Astrocyte of the hippocampus (primary cell): Measurements from ENCODE around the gene CCDC88B.

Experiments used
- DNase-seq: peaks from one replicate; pipeline ENCODE4 v3.0.0; 2011; ENCODE audit warnings: low read depth, low spot score

CCDC88B gene

GRCh38 chr11:64358907-64359711 is 19.1 kb downstream of the CCDC88B start, which contains the start of gene RPS6KA4:
TSS of gene RPS6KA4 (plus strand) at chr11:64359162. CDS start at chr11:64359236, 74 bp downstream.
- peak; percentile 90 for DNase-seq

GRCh38 chr11:64359712-64360445 is 19.9 kb downstream of the CCDC88B start:
- peak; percentile 34 for DNase-seq

- no peak for DNase-seq
Measured at GRCh38 chr11:64360448-64360921, 20.5 kb downstream of the CCDC88B start.

- DNase-seq = no peak
Measured at GRCh38 chr11:64361659-64362058, 21.7 kb downstream of the CCDC88B start.

GRCh38 chr11:64362339-64362738 is 22.3 kb downstream of the CCDC88B start:
- DNase-seq = no peak

DNA sequence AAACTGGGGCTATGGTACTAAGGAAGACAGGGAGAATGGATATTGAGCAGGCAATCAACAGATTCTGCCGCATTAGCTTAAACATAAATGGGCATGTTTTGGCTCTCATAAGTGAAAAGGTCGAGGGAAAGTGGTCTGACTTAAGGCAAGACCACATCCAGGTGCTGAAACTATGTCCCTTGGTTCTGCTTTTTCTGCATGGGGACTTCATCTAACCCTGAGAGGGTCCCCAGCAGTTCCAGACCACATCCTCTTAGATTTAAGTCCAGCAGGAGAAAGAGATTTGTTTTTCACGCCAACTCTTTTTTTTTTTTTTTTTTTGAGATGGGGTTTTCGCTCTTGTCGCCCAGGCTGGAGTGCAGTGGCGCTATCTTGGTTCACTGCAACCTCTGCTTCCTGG is 24.4 kb downstream of the CCDC88B start:
- DNase-seq = no peak

DNA sequence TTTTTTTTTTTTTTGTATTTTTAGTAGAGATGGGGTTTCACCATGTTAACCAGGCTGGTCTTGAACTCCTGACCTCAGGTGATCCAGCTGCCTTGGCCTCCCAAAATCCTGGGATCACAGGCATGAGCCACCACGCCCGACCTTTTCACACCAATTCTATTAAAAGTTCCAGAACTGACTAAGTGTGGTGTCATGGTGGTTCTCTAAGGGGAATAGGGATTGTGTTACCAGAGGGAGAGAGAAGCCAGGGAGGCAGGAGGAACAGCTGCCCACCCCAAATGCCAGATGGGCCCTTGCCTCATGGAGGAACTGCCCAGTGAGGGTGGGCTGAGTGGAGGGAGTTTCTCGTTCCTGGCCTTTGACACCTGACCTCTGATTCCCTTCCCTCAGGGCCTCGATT is 24.9 kb downstream of the CCDC88B start:
- DNase-seq = no peak

DNA sequence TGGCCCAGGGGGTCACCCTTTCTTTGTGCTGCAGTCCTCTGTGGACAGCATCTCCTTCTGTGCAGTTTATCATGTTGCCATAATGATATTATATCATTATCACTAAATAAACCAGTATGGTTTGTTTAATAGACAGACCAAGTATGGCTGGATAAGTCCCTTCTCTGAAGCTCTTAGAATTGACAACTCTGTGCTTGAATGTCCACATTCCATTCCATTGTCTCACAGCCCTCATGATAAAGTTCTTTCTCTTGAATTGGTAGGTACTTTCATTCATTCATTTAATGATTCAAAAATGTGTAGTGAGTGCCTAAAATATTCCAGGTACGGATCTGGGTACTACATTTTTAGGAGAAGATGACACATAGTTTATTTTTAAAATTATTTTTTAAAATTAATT is 26.7 kb downstream of the CCDC88B start:
- no peak for DNase-seq

DNA sequence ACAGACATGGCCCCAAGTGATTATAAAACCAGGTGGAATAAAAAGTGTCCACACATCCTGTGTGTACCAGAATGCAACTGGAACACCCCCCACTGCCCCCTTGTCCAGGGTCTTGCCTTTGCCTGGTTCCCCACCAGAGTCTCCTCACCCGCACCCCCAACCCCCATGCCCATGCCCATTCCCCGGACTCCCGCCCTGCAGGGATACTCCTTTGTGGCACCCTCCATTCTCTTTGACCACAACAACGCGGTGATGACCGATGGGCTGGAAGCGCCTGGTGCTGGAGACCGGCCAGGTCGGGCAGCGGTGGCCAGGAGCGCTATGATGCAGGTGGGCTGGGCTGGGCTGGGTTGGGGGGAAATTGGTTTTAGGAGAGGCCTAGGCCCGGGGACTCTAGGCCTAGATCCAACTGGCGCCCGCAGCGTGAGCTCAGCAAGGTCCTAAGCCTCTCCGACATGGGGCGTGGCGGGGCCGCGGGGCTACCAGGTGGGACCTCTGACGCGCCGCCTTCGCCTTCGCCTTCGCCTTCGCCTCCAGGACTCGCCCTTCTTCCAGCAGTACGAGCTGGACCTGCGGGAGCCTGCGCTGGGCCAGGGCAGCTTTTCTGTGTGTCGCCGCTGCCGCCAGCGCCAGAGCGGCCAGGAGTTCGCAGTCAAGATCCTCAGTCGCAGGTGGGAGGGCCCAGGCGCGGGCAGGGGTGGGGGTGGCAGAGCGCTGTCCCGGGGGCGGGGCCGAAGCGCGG is 28.1 kb downstream of the CCDC88B start:
- DNase-seq = no peak

DNA sequence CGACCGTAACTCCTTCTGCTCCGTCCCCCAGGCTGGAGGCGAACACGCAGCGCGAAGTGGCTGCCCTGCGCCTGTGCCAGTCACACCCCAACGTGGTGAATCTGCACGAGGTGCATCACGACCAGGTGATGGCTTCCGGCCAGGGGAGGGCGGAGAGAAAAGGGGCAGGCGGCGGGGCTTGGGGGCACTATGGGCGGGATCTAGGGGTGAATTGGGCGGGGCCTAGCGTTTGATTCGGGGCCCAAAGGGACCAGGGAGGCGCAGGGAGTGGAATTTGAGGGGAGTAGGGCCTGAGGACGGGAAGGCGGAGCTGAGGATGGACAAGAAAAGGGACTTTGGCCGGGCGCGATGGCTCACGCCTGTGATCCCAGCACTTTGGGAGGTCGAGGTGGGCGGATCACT is 28.7 kb downstream of the CCDC88B start:
- DNase-seq = no peak

- no peak for DNase-seq
Measured at GRCh38 chr11:64369440-64370421, 29.7 kb downstream of the CCDC88B start.

GRCh38 chr11:64371201-64371600 is 31.2 kb downstream of the CCDC88B start:
- no peak for DNase-seq

DNA sequence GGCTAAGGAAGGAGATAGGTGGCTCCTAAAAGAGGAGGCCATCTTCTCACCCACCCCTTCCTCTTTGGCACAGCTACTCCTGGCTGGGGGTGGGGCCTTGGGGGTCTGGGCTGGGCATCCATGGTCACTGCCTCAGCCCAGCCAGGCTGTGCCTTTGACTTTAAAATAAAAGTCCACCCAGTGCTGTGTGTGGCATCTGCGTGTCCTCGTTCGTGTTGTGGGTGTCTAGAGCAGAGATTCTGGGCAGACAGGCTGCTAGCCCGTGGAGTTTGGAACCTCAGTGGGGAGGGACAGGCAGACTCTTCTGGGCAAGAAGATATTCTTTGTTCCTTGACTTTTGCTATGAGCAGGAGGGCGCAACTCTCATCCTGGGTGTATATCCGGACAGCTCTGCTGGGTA is 32.0 kb downstream of the CCDC88B start:
- no peak for DNase-seq

DNA sequence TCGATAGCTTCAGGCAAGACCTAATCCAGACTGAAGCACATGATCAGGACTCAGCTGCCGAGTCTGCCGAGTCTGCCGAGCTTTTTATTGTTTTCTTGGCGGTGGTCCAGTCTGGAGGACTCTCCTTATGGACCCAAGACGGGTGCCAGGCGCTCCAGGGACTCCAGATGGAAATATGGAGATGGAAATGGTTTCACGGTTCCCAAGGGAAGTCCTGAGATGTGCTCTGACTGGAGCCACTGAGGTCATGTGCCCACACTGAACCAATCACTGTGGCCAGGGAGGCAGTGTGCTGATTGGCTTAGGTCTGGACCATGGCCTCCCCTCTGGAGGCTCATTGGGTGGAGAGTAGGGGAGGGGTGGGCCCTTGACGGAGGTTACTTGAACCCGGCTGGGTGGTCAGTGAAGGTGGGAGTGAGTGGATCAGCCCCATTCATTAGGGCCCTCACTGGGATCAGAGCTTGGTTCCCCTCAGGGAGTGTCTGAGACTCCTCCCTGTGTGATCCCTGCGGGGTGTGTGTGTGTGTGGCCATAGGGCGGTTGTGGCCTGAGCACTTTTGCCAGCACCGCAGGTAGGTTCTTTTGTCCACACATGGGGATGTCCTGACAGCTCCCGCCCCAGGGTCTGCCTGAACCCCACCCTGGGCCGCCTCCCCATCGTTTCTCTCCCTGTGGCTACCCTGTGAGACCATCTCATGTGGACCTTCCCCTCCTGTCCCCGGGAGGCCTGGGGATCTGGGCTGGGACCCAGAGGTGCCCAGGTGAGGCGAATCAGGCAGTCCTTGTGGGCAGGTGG is 33.0 kb downstream of the CCDC88B start:
- no peak for DNase-seq

DNA sequence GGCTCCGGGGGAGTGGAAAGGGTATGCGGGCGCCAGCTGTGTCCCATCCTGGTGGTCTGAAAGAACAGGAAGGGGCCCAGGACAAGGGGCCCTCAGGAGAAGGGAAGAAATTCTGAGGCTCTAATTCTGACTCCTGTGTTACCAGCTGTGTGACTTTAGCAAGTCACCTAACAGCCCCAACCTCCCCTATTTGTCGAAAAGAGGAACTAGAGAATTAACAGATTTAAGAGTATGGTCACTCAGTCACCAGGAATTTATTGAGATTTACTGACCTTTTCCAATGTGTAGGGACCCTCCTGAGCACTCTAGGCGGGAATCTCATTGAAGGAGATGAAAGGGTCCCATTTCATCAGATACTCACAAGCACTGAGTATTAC is 33.6 kb downstream of the CCDC88B start:
- no peak for DNase-seq

- DNase-seq = no peak
Measured at GRCh38 chr11:64376071-64376470, 36.1 kb downstream of the CCDC88B start.

DNA sequence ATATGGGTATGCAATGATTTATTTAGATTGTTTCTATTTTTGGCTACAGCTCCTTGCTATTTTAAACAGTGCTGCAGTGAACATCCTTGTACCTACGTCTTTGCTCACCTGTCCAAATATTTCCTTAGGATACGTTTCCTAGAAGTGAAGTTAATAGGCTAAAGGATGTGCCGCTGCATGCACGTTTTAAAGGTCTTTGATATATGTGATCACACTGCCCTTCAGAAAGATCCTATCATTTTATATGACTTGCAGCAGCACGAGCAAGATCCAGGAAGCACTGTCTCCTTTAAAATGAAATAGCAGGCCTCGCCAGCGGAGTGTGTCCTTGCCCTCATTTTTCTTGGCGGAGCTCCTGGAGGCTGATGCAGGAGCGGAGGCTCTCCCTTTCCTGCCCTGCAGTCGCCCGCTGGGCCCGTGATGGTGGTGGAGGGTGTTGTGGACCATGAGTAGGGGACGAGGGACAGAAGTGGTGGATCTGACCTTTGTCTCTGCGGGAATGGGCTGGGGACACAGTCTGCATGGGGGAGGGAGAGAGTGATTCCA is 38.4 kb downstream of the CCDC88B start:
- no peak for DNase-seq

GRCh38 chr11:64379160-64379559 is 39.2 kb downstream of the CCDC88B start:
- no peak for DNase-seq

DNA sequence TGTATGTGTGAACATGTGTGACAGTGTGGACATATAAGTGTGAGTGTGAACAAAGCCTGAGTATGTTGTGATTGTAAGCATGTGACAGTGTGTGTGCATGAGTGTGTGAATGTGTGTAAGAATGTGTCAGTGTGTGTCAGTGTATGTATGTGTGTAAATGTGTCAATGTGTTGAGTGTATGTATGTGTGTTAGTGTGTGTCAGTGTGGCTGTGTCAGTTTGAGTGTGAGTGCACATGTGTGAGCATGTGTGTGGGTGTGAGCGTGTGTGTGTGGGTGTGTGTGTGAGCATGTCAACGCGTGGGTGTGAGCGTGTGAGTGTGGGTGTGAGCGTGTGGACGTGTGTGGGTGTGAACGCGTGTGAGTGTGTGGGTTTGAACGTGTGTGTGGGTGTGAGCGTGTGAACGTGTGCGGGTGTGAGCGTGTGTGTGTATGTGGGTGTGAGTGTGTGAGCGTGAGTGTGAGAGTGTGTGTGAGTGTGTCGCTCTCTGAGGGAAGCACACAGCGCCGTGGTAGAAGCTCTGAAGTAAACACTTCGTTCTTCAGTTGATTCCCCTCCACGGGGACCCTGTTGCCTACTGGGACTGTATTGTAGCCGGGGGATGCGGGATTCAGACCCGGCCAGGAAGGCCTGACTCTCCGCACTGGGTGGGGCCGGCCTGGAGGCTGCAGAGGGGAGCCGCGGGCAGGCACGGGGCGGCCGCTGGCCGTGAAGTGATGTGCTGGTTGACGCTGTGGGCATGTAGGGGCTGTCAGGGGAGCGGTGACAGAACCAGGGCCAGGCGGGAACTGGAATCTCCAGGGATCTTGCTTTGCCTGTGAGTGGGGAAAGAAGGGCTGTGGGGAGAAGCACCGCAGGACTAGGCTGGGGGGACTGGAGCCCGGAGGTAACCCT is 40.1 kb downstream of the CCDC88B start:
- DNase-seq = no peak
